ENCODE measurements around the gene CD247. TPM values are rescaled to one million over a fixed set of nuclear protein-coding genes. Genes with fewer than 3 reads are reported as not detected.

The CD247 gene
- total RNA-seq, 1 experiment from 2014 or later, result 1.4 TPM

DNA sequence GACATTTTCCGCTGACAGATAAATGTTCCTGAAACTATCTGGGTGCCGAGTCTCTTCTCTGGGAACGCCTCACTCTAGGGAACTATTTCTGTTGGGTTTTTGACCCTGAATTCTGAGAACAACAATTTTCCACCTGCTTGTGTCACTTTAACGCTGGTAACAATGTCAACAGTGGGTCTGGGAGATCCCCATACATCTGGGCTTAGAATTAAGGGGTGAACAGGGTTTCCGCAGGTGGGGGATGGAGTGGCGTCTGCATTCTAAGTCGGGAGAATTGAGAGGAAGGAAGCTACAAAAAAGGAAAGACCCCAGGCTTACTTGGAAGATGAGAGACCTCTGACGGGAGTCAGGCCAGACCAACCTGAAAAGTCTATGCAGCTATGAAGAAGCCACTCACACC lies 8.7 kb downstream of the CD247 start:
- Histone ChIP-seq H3K4me1 (ENCODE audit: insufficient read depth, low read length, poor library complexity, severe bottlenecking) (no peaks in the 10 kb centered on the region), H3K4me3 (ENCODE audit: low read depth, low read length, poor library complexity, severe bottlenecking) (no peak overlapping the region), H3K27me3 (replicated peaks; ENCODE audit: insufficient read depth, low read depth, low read length, poor library complexity) (peaks cover 10% of the 10 kb centered on the region), H3K36me3 (ENCODE audit: insufficient read depth, low read length, poor library complexity, severe bottlenecking) (no peaks in the 10 kb centered on the region), H3K27ac (ENCODE audit: low read depth, low read length, poor library complexity, severe bottlenecking) (no peak overlapping the region), H3K9me3 (ENCODE audit: low read depth, low read length, poor library complexity, severe bottlenecking) (no peaks in the 10 kb centered on the region)
- DNase-seq (ENCODE audit: low spot score), result no peak
- ChIA-PET POLR2A (ENCODE audit: low non-redundant PET) (no interaction called here), CTCF (no interaction called here)
- intact Hi-C loops (cut with micrococcal nuclease; ENCODE audit: unreplicated experiment), result no loop called here
- no TSS peak for BruUV-seq (replicated peaks)
- TF ChIP-seq EZH2 (IDR thresholded peaks at IDR 0.05; ENCODE audit: borderline replicate concordance, low read depth, low read length, poor library complexity, severe bottlenecking), result no peak
- TF ChIP-seq, protein P1, sequence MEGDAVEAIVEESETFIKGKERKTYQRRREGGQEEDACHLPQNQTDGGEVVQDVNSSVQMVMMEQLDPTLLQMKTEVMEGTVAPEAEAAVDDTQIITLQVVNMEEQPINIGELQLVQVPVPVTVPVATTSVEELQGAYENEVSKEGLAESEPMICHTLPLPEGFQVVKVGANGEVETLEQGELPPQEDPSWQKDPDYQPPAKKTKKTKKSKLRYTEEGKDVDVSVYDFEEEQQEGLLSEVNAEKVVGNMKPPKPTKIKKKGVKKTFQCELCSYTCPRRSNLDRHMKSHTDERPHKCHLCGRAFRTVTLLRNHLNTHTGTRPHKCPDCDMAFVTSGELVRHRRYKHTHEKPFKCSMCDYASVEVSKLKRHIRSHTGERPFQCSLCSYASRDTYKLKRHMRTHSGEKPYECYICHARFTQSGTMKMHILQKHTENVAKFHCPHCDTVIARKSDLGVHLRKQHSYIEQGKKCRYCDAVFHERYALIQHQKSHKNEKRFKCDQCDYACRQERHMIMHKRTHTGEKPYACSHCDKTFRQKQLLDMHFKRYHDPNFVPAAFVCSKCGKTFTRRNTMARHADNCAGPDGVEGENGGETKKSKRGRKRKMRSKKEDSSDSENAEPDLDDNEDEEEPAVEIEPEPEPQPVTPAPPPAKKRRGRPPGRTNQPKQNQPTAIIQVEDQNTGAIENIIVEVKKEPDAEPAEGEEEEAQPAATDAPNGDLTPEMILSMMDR (conservative IDR thresholded peaks at IDR 0.05; ENCODE audit: low read depth, low read length), result no peak

DNA sequence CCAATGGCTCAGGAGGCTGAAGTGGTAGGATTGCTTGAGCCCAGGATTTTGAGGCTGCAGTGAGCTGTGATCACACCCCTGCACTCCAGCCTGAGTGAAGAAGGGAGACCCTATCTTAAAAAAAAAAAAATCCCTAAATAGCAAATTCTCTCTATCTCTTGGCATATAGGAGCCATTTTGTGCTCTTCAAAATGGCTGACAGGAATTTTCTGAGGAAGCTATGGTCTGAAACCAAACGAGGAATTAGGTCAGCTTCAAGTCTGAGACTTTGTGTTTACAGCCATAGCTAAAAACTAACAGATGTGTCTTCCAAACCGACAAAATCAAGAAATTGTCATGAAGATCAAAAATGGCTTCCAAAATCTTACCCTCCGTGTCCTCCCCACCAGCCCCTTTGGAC lies 10.6 kb downstream of the CD247 start:
- BruUV-seq (replicated peaks), result no TSS peak

DNA sequence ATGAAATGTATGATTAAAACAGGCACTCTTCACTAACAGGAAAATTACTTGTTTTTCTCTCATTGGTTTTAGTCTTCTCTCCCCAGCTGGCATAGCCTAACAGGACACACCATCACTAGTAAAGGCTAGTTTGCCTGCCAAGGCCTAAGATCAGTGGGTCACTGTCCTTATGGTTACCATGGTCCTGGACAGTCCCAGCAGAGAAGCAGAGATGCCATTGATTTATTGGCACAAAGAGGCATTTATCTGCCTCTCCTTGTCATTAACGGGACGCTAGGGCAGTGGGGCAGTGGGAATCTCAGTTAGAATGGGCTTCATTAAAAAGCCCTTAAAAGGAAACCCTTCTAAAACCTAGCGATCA lies 13.9 kb downstream of the CD247 start:
- no peak overlapping the region for H3K4me3 ChIP-seq (ENCODE audit: low read depth, low read length, poor library complexity, severe bottlenecking)
- TF ChIP-seq, protein P1 (conservative IDR thresholded peaks at IDR 0.05; ENCODE audit: low read depth, low read length), result no peak
- TF ChIP-seq EZH2 (IDR thresholded peaks at IDR 0.05; ENCODE audit: borderline replicate concordance, low read depth, low read length, poor library complexity, severe bottlenecking), result no peak
- intact Hi-C loops (cut with micrococcal nuclease; ENCODE audit: unreplicated experiment), result no loop called here
- no peaks in the 10 kb centered on the region for H3K36me3 ChIP-seq (ENCODE audit: insufficient read depth, low read length, poor library complexity, severe bottlenecking)
- no TSS peak for BruUV-seq (replicated peaks)
- ChIA-PET CTCF (no interaction called here), POLR2A (ENCODE audit: low non-redundant PET) (no interaction called here)
- no peaks in the 10 kb centered on the region for H3K9me3 ChIP-seq (ENCODE audit: low read depth, low read length, poor library complexity, severe bottlenecking)
- no peak for DNase-seq (ENCODE audit: low spot score)
- peaks cover 8% of the 10 kb centered on the region for H3K27me3 ChIP-seq (replicated peaks; ENCODE audit: insufficient read depth, low read depth, low read length, poor library complexity)
- no peaks in the 10 kb centered on the region for H3K4me1 ChIP-seq (ENCODE audit: insufficient read depth, low read length, poor library complexity, severe bottlenecking)
- H3K27ac ChIP-seq (ENCODE audit: low read depth, low read length, poor library complexity, severe bottlenecking), result no peak overlapping the region

More for the DNA sequence above, 10.6 kb downstream of the CD247 start:
- DNase-seq (ENCODE audit: low spot score), result no peak
- Histone ChIP-seq H3K4me1 (ENCODE audit: insufficient read depth, low read length, poor library complexity, severe bottlenecking) (no peaks in the 10 kb centered on the region), H3K27me3 (replicated peaks; ENCODE audit: insufficient read depth, low read depth, low read length, poor library complexity) (peaks cover 5% of the 10 kb centered on the region), H3K4me3 (ENCODE audit: low read depth, low read length, poor library complexity, severe bottlenecking) (no peak overlapping the region), H3K36me3 (ENCODE audit: insufficient read depth, low read length, poor library complexity, severe bottlenecking) (no peaks in the 10 kb centered on the region), H3K9me3 (ENCODE audit: low read depth, low read length, poor library complexity, severe bottlenecking) (no peaks in the 10 kb centered on the region), H3K27ac (ENCODE audit: low read depth, low read length, poor library complexity, severe bottlenecking) (no peak overlapping the region)
- intact Hi-C loops (cut with micrococcal nuclease; ENCODE audit: unreplicated experiment), result no loop called here
- CTCF ChIA-PET, result no interaction called here
- POLR2A ChIA-PET (ENCODE audit: low non-redundant PET), result no interaction called here
- TF ChIP-seq EZH2 (IDR thresholded peaks at IDR 0.05; ENCODE audit: borderline replicate concordance, low read depth, low read length, poor library complexity, severe bottlenecking), result no peak
- TF ChIP-seq, protein P1 (conservative IDR thresholded peaks at IDR 0.05; ENCODE audit: low read depth, low read length), result no peak
